NCI-H1092 treated with DMSO at 0.1 percent for 48 hours (cell line): Measurements from ENCODE around the gene TIGD2.
"Not testable (repeated sequence)": the region's sequence is repeated elsewhere in the genome, so short reads cannot be mapped to it uniquely, and the experiment has no call there.

Source experiments
- DNase-seq: peaks from one replicate; lab custom pipeline; 2025; lab: John Stamatoyannopoulos, UW

TIGD2 gene

DNA sequence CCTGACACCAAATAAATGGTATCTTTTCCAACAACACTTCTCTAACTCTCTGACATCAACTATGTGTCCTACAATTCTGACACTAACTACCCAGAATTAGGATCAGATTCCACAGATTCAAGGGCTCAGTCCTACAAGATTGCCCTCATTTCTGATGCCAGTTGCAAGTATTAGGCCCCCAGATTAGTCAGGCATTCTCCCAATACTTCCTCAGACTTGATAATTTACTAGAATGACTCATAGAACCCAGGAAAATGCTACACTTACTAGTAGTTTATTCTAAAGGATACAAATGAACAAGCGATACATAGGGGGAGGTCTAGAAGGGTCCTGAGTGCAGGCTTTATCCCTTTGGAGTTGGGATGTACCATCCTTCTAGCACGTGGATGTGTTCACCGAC lies 8.5 kb downstream of the TIGD2 start:
- no peak for DNase-seq

GRCh38 chr4:89121387-89122068 lies 10.2 kb downstream of the TIGD2 start:
- no peak for DNase-seq

GRCh38 chr4:89123451-89123851 lies 12.1 kb downstream of the TIGD2 start:
- DNase-seq, result no peak

- DNase-seq, result no peak
These were observed 14.8 kb downstream of the TIGD2 start for GRCh38 chr4:89125901-89126782.

- DNase-seq, result no peak
These were observed 17.8 kb downstream of the TIGD2 start for GRCh38 chr4:89129080-89129640.

DNA sequence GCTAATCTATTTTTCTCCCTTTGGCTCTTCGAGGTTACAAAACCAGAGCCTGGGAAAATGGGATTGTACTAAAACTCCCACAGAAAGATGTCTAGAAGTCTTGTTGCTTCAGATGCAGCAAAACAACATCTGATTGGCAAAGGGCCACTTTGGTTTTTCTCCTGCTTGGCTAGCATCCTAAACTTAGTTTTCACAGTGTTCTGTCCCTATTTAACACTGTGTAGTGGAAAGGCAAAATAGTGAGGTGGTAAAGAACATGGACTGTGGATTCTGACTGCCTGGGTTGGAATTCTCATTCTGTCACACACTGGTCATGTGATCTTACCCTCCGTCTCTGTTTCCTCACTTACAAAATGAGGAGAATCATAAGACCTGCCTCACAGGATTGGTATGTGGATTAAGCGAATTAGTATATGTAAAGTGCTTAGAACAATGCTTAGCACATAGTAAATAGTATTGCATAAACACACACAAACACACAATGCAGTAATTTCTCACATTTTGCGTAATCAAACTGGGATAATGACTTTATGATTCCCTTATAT lies 23.5 kb downstream of the TIGD2 start:
- DNase-seq, result no peak

GRCh38 chr4:89136525-89136924 lies 25.2 kb downstream of the TIGD2 start:
- no peak for DNase-seq

DNA sequence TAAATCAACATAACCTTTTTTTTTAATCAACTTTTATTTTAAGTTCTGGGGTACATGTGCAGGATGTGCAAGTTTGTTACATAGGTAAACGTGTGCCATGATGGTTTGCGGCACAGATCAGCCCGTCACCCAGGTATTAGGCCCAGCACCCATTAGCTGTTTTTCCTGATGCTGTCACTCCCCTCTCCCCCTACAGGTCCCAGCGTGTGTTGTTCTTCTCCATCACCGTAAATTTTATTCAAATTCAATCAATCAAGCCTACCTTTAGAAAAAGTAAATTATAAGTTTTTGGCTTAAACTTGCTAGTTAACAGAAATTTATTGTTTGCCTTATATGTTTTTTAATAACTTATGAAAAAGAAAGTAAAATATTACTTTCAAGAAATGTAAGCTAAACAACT lies 25.9 kb downstream of the TIGD2 start:
- DNase-seq, result no peak

DNA sequence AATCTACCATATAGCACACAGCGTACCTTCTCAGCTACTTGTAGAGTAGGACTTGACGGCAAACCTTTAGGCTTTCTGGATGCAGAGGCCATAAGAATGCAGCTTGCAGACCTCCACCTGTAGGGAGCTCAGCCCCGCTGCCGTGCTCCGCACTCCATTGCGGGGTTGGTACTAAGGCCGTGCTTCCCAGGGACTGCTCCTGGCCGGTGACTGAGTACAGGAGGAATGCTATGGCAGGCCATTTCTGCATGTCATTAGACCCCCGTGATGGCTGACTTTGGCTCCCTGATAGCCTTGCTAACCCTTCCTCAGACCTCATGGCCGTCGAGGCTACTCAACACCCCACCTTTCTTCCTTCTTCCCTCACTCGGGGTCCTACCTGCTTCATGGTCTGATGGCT lies 26.4 kb downstream of the TIGD2 start:
- DNase-seq, result no peak

DNA sequence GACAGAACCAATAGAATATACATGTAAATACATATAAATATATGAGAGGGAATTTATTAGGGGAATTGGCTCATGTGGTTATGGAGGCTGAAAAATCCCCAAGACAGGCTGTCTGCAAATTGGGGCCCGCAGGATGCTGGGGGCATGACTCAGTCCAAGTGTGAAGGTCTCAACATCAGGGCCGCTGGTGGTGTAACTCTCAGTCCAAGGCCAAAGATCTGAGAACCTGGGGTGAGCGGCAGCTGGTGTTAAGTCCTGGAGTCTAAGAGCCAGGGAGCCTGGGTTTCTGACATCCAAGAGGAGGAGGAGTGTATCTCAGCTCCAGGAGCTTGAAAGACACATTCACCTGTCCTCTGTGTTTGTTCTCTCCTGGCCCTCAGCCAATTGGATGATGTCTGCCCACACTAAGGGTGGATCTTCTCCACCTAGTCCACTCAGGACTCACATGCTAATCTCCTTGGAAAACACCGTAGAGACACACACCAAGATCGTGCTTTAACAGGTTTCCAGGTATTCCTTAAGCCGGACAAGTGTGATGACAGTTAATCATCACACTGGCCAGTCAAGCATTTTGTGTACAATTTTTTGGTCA lies 28.9 kb downstream of the TIGD2 start:
- DNase-seq, result no peak

- DNase-seq, result no peak
These were observed 31.6 kb downstream of the TIGD2 start for GRCh38 chr4:89142691-89143669.

DNA sequence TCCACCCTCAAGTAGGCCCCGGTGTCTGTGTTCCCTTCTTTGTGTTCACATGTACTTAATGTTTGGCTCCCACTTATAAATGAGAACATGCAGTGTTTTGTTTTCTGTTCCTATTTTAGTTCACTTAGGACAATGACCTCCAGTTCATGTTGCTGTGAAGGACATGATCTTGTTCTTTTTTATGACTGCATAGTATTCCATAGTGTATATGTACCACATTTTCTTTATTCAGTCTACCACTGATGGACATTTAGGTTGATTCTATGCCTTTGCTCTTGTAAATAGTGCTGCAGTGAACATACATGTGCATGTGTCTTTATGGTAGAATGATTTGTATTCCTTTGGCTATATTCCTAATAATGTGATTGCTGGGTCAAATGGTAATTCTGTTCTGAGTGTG lies 33.3 kb downstream of the TIGD2 start:
- not testable (repeated sequence) for DNase-seq

DNA sequence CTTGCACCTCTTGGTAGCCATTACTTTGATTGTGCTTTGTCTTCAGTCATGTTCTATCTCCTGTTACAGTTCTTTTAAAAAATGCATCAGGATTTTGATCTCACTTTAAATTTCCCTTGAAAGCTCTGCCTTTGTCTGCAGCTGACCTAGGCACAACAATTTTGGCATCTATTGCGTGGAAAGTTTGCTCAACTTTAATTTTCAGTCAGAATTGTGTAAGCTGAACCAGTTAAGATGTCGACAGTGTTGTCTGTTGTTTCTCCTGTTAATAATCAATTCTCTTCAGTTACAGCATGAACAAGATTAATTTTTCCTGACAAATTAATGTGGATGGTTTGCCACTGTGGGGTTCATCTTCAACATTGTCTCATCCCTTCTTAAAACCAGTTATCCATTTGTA lies 34.9 kb downstream of the TIGD2 start:
- no peak for DNase-seq

- DNase-seq, result peak; percentile 74
These were observed 41.6 kb downstream of the TIGD2 start for GRCh38 chr4:89152972-89153371.

- DNase-seq, result no peak
These were observed 45.0 kb downstream of the TIGD2 start for GRCh38 chr4:89156174-89156914.

GRCh38 chr4:89157488-89158024 lies 46.2 kb downstream of the TIGD2 start:
- no peak for DNase-seq

- peak; percentile 69 for DNase-seq
These were observed 47.7 kb downstream of the TIGD2 start for GRCh38 chr4:89158884-89159503.

GRCh38 chr4:89160806-89161205 lies 49.5 kb downstream of the TIGD2 start:
- DNase-seq, result no peak

- DNase-seq, result no peak
These were observed 50.5 kb downstream of the TIGD2 start for GRCh38 chr4:89161841-89162240.

- DNase-seq, result no peak
These were observed 51.2 kb downstream of the TIGD2 start for GRCh38 chr4:89162496-89162895.
